SJSA1 (cell line): ENCODE data around the gene GATA3. TPM values are rescaled to one million over a fixed set of nuclear protein-coding genes. Genes with fewer than 3 reads are reported as not detected.
A peak's percentile ranks its signal among the peaks of the same experiment; 100 is the strongest.
"Not testable (repeated sequence)": the region's sequence is repeated elsewhere in the genome, so short reads cannot be mapped to it uniquely, and the experiment has no call there.

Experiments used
- DNase-seq, 2 experiments: peaks; one replicate each; pipeline ENCODE4 v3.0.0-alpha.2; 2015 to 2020; ENCODE audit warnings: low spot score in 2 of 2, low read depth in 1 of 2
- H3K27ac ChIP-seq: fragments of 250-450 bp; sonication (Bioruptor Pico); 2 replicates; pipeline ENCODE4 v1.5.1; 2020; ENCODE audit warnings: mild to moderate bottlenecking, moderate library complexity
- H3K27me3 ChIP-seq: fragments of 250-450 bp; sonication (Bioruptor Pico); replicated peaks from 2 replicates; pipeline ENCODE4 v1.5.1; 2020; ENCODE audit warnings: mild to moderate bottlenecking, moderate library complexity
- H3K36me3 ChIP-seq: fragments of 250-450 bp; sonication (Bioruptor Pico); 2 replicates; pipeline ENCODE4 v1.5.1; 2020; ENCODE audit warnings: mild to moderate bottlenecking
- H3K4me1 ChIP-seq: fragments of 250-450 bp; sonication (Bioruptor Pico); replicated peaks from 2 replicates; pipeline ENCODE4 v1.6.1; 2021; ENCODE audit warnings: mild to moderate bottlenecking
- H3K4me3 ChIP-seq: fragments of 250-450 bp; sonication (Bioruptor Pico); 2 replicates; pipeline ENCODE4 v1.5.1; 2020; ENCODE audit warnings: mild to moderate bottlenecking
- H3K9me3 ChIP-seq: fragments of 250-450 bp; sonication (Bioruptor Pico); replicated peaks from 2 replicates; pipeline ENCODE4 v1.5.1; 2020; ENCODE audit warnings: mild to moderate bottlenecking
- total RNA-seq: library from RNA; depleted of rRNA; stranded (reverse); fragments of >200 nt; shearing (Covaris generic); gene quantifications from 2 replicates; pipeline ENCODE4 v1.2.3, GENCODE V29; 2014; rRNA removed

Gene GATA3
- total RNA-seq, result not detected in 2 replicates

GRCh38 chr10:8054494-8055407 is at the start of gene GATA3:
Gene GATA3, plus strand, starts transcription at chr10:8054688. Its CDS starts 968 bp downstream, at chr10:8055656.
- DNase-seq, result peak; percentile 64 to 78
- Histone ChIP-seq H3K36me3 (no peaks in the 10 kb centered on the region), H3K4me3 (peak within 1 kb of the TSS; percentile 48), H3K27ac (no peak within 1 kb of the TSS), H3K9me3 (no peaks in the 10 kb centered on the region), H3K4me1 (peaks cover 26% of the 10 kb centered on the region), H3K27me3 (peaks cover 30% of the 10 kb centered on the region)

GRCh38 chr10:8006274-8006999 is 48.1 kb upstream of the GATA3 start:
- H3K27me3 ChIP-seq, result no peaks in the 10 kb centered on the region
- no peak overlapping the region for H3K4me3 ChIP-seq
- DNase-seq, result no peak
- no peaks in the 10 kb centered on the region; the same call in 1 of the 2 replicates for H3K36me3 ChIP-seq
- no peaks in the 10 kb centered on the region for H3K4me1 ChIP-seq
- H3K9me3 ChIP-seq, result no peaks in the 10 kb centered on the region
- H3K27ac ChIP-seq, result no peak overlapping the region

- no peak overlapping the region for H3K4me3 ChIP-seq
- H3K27me3 ChIP-seq, result no peaks in the 10 kb centered on the region
- no peaks in the 10 kb centered on the region for H3K4me1 ChIP-seq
- no peaks in the 10 kb centered on the region for H3K9me3 ChIP-seq
- no peak overlapping the region for H3K27ac ChIP-seq
- peaks cover 5% of the 10 kb centered on the region; the same call in 1 of the 2 replicates for H3K36me3 ChIP-seq
- DNase-seq, result no peak
Measured at GRCh38 chr10:8009031-8009430, 45.5 kb upstream of the GATA3 start.

- no peak overlapping the region for H3K27ac ChIP-seq
- H3K36me3 ChIP-seq, result peaks cover 5% of the 10 kb centered on the region; the same call in 1 of the 2 replicates
- DNase-seq, result no peak
- H3K4me1 ChIP-seq, result no peaks in the 10 kb centered on the region
- H3K27me3 ChIP-seq, result no peaks in the 10 kb centered on the region
- H3K9me3 ChIP-seq, result no peaks in the 10 kb centered on the region
- no peak overlapping the region for H3K4me3 ChIP-seq
Measured at GRCh38 chr10:8013006-8013405, 41.5 kb upstream of the GATA3 start.

GRCh38 chr10:8013619-8014018 is 40.9 kb upstream of the GATA3 start:
- Histone ChIP-seq H3K27me3 (no peaks in the 10 kb centered on the region), H3K4me1 (no peaks in the 10 kb centered on the region), H3K36me3 (peaks cover 5% of the 10 kb centered on the region; the same call in 1 of the 2 replicates), H3K4me3 (no peak overlapping the region), H3K27ac (no peak overlapping the region), H3K9me3 (no peaks in the 10 kb centered on the region)
- DNase-seq, result no peak

- H3K4me3 ChIP-seq, result no peak overlapping the region
- DNase-seq, result no peak
- no peaks in the 10 kb centered on the region for H3K27me3 ChIP-seq
- H3K36me3 ChIP-seq, result peaks cover 5% of the 10 kb centered on the region; the same call in 1 of the 2 replicates
- no peaks in the 10 kb centered on the region for H3K9me3 ChIP-seq
- H3K4me1 ChIP-seq, result no peaks in the 10 kb centered on the region
- no peak overlapping the region for H3K27ac ChIP-seq
Measured at GRCh38 chr10:8014649-8015048, 39.8 kb upstream of the GATA3 start.

- no peaks in the 10 kb centered on the region for H3K4me1 ChIP-seq
- H3K4me3 ChIP-seq, result no peak overlapping the region
- peaks cover 5% of the 10 kb centered on the region; the same call in 1 of the 2 replicates for H3K36me3 ChIP-seq
- H3K27me3 ChIP-seq, result no peaks in the 10 kb centered on the region
- no peak for DNase-seq
- H3K9me3 ChIP-seq, result no peaks in the 10 kb centered on the region
- H3K27ac ChIP-seq, result no peak overlapping the region
Measured at GRCh38 chr10:8017277-8017676, 37.2 kb upstream of the GATA3 start.

- Histone ChIP-seq H3K27me3 (peaks cover 6% of the 10 kb centered on the region; the same call in 1 of the 2 replicates), H3K27ac (no peak overlapping the region), H3K4me1 (no peaks in the 10 kb centered on the region), H3K4me3 (no peak overlapping the region), H3K9me3 (no peaks in the 10 kb centered on the region), H3K36me3 (no peaks in the 10 kb centered on the region)
- DNase-seq, result no peak
Measured at GRCh38 chr10:8023321-8023720, 31.2 kb upstream of the GATA3 start.

- no peaks in the 10 kb centered on the region for H3K9me3 ChIP-seq
- no peaks in the 10 kb centered on the region for H3K36me3 ChIP-seq
- H3K4me1 ChIP-seq, result no peaks in the 10 kb centered on the region
- no peak for DNase-seq
- peaks cover 6% of the 10 kb centered on the region; the same call in 1 of the 2 replicates for H3K27me3 ChIP-seq
- H3K27ac ChIP-seq, result no peak overlapping the region
- H3K4me3 ChIP-seq, result no peak overlapping the region
Measured at GRCh38 chr10:8023851-8024250, 30.6 kb upstream of the GATA3 start.

- DNase-seq, result no peak
- H3K36me3 ChIP-seq, result no peaks in the 10 kb centered on the region
- peaks cover 6% of the 10 kb centered on the region; the same call in 1 of the 2 replicates for H3K27me3 ChIP-seq
- no peak overlapping the region for H3K4me3 ChIP-seq
- H3K9me3 ChIP-seq, result no peaks in the 10 kb centered on the region
- no peaks in the 10 kb centered on the region for H3K4me1 ChIP-seq
- H3K27ac ChIP-seq, result no peak overlapping the region
Measured at GRCh38 chr10:8026349-8027259, 27.9 kb upstream of the GATA3 start.

GRCh38 chr10:8031211-8031610 is 23.3 kb upstream of the GATA3 start:
- peaks cover 23% of the 10 kb centered on the region for H3K27me3 ChIP-seq
- H3K4me3 ChIP-seq, result not testable (repeated sequence)

GRCh38 chr10:8032558-8032957 is 21.9 kb upstream of the GATA3 start:
- H3K36me3 ChIP-seq, result no peaks in the 10 kb centered on the region
- H3K27ac ChIP-seq, result no peak overlapping the region
- H3K4me1 ChIP-seq, result no peaks in the 10 kb centered on the region
- peaks cover 35% of the 10 kb centered on the region for H3K27me3 ChIP-seq
- DNase-seq, result no peak
- H3K4me3 ChIP-seq, result no peak overlapping the region
- peaks cover 6% of the 10 kb centered on the region; the same call in 1 of the 2 replicates for H3K9me3 ChIP-seq

More at GRCh38 chr10:8031211-8031610, 23.3 kb upstream of the GATA3 start:
- DNase-seq, H3K36me3 ChIP-seq, H3K4me1 ChIP-seq, H3K9me3 ChIP-seq, H3K27ac ChIP-seq: not testable (repeated sequence)
